HG02678 (cell line): ENCODE measurements around the gene TPST1.

Source experiments
- ATAC-seq: cut with Tn5 transposase; IDR thresholded peaks from one replicate; pipeline ENCODE4 v1.9.1; 2021; ENCODE audit warnings: mild to moderate bottlenecking, moderate library complexity; ENCODE audit not compliant: unreplicated experiment

The TPST1 gene

DNA sequence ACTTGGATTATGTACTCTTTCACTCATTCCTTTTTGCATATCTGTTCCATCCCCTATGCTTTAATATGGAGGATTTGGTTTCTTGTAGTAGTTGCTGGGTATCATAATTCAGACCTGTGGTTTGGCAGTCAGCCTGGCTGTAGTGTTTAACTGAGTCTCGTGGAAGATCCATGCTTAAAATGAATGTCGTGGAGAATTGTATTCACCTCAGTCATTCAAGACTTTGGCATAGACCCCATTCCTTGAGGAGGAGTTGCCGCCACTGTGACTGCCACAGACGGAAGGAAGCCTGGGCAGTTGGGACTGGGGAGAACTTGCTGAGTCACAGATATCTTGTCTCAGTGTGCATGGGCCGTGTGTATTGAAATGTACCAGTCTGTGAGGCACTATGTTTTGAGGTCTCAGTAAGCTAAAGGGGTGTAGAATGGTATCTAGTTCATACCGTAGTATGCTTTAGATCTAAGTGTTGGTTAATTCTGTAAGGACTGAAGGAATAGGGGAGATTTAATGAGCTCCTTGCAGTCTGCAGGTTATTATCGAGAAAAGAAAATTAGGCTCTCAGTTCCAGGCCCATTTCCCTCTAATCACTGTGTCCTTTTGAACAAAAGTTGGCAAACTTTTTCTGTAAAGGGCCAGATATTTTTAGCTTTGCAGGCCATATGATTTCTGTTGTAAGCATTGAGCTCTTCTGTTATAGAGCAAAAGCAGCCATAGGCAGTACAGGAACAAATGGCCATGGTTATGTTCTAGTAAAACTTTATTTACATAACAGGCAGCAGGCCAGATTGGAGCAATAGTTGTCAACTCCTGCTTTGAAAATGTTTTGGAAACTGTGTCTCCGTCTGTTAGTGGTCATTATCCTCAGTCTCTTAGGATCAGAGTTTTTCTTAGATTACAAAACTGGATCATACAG, 76.8 kb downstream of the TPST1 start:
- no peak for ATAC-seq

- no peak for ATAC-seq
Observed at GRCh38 chr7:66282591-66282935, 77.4 kb downstream of the TPST1 start.

- no peak for ATAC-seq
Observed at GRCh38 chr7:66283003-66283920, 78.1 kb downstream of the TPST1 start.

DNA sequence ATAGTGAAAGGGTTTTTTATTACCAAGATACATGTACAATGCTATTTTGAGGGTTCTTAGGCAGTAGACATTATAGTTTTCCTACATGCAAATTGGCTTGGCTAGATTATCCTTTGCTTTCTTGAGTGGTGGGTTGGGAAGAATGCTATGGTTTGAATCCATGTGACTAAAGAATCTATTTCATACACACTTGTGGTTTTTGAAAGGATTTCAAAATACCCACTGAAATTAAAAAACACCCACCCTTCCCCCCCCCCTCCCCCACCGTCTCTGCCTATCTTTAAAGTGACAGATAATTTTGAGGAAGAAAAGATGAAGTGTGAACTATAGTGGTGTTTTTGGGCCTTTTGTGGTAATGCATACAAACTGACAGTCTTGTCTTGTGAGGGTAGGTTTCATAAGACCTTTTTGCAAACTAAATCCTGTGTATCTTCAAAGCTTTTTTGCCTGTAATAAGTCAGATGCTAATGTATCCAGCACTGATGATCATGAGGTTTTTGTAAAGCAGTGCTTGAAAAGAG, 90.9 kb downstream of the TPST1 start:
- ATAC-seq, result no peak

DNA sequence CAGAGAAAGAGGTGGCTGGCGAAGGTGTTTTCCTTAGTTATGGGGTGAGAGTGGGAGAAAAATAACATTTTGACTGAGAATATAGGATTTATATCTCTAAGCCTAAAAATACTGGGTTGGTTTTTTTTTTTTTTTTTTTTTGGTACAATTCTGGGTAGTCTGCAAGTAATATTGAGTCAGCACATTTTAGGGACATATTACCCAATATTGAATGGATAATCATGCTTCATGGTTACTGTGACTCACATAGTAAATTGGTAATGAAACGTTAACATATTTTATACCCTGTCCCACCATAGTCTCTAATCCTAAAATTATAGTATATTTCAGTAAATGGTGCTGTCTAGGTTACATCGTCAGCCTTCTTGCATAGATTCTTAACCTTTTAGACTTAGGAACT, 91.4 kb downstream of the TPST1 start:
- ATAC-seq, result no peak

GRCh38 chr7:66297579-66297978, 92.4 kb downstream of the TPST1 start:
- no peak for ATAC-seq

- ATAC-seq, result no peak
Observed at GRCh38 chr7:66301249-66301648, 96.1 kb downstream of the TPST1 start.

DNA sequence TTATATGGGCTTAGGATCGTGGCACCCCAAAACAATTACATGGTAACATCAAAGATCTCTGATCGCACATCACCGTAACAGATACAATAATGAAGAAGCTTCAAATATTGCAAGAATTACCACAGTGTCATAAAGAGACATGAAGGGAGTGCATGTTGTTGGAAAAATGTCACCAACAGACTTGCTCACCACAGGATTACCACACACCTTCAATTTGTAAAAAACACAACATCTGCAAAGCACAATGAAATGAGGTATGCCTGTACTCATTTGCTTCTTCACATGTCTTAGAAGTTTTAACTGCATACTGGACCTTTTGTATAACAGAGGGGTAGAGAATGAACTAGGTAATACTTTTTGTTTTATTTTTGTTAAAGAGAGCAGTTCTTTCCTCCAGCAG, 96.6 kb downstream of the TPST1 start:
- no peak for ATAC-seq

GRCh38 chr7:66303454-66304155, 98.5 kb downstream of the TPST1 start:
- ATAC-seq, result no peak

DNA sequence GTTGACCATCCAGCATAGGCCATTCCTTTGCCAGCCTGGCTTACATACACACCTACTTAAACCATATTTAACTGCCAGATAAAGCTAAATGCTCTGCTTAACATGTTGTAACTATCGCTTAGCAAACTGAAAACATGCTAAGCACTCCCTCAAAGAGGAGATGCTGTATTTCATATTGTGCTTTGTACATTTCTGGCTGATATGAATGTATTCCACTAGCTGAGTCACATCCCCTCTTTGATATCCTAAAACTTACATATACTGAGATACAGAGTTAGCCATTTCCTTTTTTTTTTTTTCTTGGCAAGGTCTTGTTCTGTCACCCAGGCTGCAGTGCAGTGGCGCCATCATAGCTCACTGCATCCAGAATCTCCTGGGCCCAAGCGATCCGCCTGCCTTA, 99.4 kb downstream of the TPST1 start:
- no peak for ATAC-seq

GRCh38 chr7:66306243-66306642, 101.1 kb downstream of the TPST1 start:
- no peak for ATAC-seq

DNA sequence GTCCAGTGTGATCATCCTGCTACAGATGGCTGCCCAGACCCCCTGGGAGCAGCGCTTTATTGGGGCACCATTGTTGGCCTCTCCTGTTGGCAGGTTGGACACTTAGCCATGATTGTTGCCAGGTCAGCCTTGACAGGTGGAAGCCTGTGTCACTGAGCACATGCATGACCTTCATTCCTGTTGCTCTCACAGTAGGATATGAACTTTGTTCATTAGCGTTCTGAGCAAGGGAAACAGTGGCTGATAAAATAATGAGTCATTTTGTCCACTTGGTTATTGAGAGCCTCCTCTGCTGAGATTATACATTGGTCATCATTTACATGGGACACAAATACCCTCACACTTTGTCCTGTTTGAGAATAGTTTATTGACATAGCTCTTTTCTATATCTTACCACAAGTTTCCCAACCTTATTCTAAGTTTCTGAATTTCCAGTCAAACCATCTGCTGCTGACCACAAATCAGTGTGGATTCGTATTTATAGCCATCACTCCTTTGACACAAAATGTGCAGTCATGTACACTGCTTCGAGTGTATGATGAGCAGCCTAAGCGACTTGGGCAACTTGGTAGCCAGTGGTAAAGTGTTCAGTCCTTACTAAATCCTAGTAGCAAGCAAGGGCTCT, 102.6 kb downstream of the TPST1 start:
- no peak for ATAC-seq

DNA sequence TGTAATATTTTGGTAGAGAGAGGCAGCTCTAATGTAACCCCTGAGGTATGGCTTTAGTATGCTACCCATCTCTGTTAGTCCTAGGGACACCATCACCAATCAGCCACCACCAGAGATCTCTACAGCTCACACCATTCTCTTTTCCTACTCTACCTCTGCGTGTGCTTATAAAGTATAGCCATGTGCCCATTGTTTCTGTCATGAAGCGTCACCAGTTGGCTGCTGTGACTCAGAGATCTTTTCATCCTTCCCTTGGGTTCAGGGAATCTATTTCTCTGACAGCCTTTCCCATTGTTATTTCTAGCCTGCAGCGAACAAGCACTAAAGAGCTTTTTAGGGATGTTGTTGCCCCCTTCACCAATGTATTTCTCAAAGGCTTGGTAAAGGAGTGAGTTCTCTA, 103.3 kb downstream of the TPST1 start:
- no peak for ATAC-seq

DNA sequence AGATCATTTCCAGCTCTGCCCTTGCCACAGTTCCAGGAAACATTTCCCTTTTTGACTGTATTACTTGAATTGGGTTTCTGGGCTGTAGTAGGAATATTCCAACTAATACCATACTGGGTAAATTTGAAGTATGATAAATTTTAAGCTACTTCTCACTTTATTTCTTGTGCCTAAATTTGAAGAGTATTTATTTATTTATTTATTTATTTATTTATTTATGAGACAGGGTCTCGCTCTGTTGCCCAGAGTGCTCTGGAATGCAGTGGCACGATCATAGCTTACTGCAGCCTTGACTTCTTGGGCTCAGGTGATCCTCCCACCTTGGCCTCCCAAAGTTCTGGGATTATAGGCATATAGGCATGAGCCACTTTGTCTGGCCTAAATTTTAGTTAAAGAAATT, 105.5 kb downstream of the TPST1 start:
- ATAC-seq, result no peak

DNA sequence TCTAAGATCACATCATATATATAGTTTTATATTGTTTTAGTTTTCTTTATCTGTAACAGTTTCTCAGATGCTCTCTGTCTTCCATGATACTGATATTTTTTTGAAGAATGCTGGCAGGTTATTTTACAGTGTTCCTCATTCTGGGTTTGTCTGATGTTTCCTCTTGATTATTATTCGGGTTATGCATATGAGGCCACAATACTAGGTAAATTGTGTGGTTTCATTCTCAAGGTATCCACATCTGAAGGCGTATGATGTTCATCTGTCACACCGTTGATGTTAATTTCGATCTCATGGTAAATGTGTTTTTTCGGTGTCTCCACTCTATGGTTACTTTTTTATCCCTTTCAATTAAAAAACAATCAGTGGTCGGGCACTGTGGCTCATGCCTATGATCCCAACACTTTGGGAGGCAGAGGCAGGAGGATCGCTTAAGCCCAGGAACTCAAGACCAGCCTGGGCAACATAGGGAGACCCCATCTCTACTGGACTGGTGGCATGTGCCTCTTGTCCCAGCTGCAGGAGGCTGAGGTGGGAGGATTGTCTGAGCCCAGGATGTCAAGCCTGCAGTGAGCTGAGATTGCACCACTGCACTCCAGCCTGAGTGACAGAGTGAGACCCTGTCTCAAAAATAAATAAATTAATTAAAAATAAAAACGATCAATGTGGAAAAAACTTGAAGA, 108.9 kb downstream of the TPST1 start:
- no peak for ATAC-seq

DNA sequence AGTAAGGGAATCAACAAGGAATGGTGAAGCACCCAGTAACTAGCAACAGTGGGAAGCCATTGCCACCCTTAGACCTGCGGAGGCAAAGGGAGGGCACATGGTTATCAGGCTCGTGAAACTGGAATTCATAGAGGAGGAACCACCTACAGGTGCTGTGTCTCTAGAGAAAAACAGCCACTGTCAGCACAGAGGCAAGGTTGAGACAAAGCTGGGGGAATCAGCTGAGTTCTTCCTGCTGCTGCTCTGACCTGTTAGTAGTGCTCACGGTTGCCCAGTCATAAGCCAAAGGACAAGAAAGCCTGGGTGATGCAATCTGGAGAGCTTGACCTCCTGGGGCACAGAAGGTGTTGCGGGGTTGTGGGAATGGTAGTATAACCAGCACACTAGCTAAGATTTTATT, 110.1 kb downstream of the TPST1 start:
- ATAC-seq, result no peak

DNA sequence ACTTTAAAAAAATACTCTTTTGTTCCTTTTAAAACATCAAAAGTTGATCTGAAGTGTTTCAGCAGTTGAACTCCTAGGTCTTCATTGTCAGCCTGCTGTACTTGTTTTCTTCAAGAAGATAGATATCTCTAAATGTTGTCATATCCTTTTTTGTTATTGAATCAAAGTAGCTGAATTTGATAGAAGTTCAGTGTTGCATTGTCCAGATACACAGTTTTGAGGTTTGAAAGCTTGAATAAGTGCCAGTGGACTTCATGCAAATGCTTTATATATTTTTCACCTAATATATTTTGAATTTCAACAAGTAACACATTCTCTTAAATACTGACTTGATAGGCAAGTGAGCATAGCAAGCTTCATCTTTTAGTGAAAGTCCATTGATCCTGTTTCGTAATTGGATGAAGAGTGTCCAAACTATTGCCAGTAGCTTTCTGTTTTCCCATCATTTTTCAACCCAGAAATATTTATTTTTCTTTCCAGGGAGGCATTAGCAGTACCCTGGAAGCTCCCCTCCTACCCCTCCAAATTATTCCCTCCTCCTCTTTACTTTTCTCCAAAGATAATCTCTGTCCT, 114.4 kb downstream of the TPST1 start:
- ATAC-seq, result no peak

GRCh38 chr7:66321283-66321682, 116.1 kb downstream of the TPST1 start:
- ATAC-seq, result no peak

GRCh38 chr7:66323114-66323796, 118.1 kb downstream of the TPST1 start:
- no peak for ATAC-seq
